IMR-90 (cell line): ENCODE measurements around the gene CERS1. TPM values are rescaled to one million over a fixed set of nuclear protein-coding genes. Genes with fewer than 3 reads are reported as not detected.

Source experiments
- ATAC-seq: fragments of 200-7000 bp; cut with Tn5 transposase; 2 replicates; pipeline ENCODE4 v1.9.1; 2020; ENCODE audit warnings: low read depth, mild to moderate bottlenecking, moderate library complexity
- BruUV-seq: library from RNA; stranded (reverse); fragments of 400-500 nt; replicated peaks from 2 replicates; lab custom pipeline; 2021; lab: Mats Ljungman, UMichigan
- CTCF ChIA-PET: fragments of 300-600 bp; formaldehyde crosslinking; extraction: SDS; loops from one replicate; lab custom pipeline; 2021; ENCODE audit warnings: antibody characterized with exemption; lab: Yijun Ruan, JAX
- POLR2A ChIA-PET: fragments of 300-600 bp; sonication (Branson Sonifier 250); formaldehyde crosslinking; loops from one replicate; lab custom pipeline; 2022; ENCODE audit warnings: antibody characterized with exemption; ENCODE audit not compliant: unreplicated experiment; lab: Charles Lee
- DNase-seq: peaks from one replicate; pipeline ENCODE4 v3.0.0; 2013
- H2AFZ ChIP-seq: replicated peaks from 2 replicates; pipeline ENCODE3; 2013; ENCODE audit warnings: low read length, mild to moderate bottlenecking; ENCODE audit not compliant: poor library complexity
- H2AK5ac ChIP-seq: 2 replicates; pipeline ENCODE4 v1.6.1; 2013; ENCODE audit warnings: low read depth, low read length, inconsistent platforms
- H2AK9ac ChIP-seq: replicated peaks from 2 replicates; pipeline ENCODE3; 2013; ENCODE audit warnings: mild to moderate bottlenecking, low read depth, low read length, moderate library complexity; ENCODE audit not compliant: poor library complexity
- H2BK120ac ChIP-seq: 2 replicates; pipeline ENCODE4 v1.6.1; 2013; ENCODE audit warnings: low read depth, low read length, inconsistent platforms
- H2BK15ac ChIP-seq: 3 replicates; pipeline ENCODE4 v1.6.1; 2013; ENCODE audit warnings: low read depth, low read length, inconsistent platforms
- H2BK20ac ChIP-seq: 2 replicates; pipeline ENCODE4 v1.6.1; 2013; ENCODE audit warnings: low read depth, mild to moderate bottlenecking, inconsistent platforms, low read length, moderate library complexity
- H2BK5ac ChIP-seq: 2 replicates; pipeline ENCODE4 v1.6.1; 2013; ENCODE audit warnings: mild to moderate bottlenecking, low read depth, low read length, inconsistent platforms; ENCODE audit not compliant: poor library complexity, severe bottlenecking
- H3K14ac ChIP-seq: replicated peaks from 2 replicates; pipeline ENCODE4 v1.6.1; 2013; ENCODE audit warnings: low read depth, low read length, inconsistent platforms
- H3K18ac ChIP-seq: 2 replicates; pipeline ENCODE4 v1.6.1; 2013; ENCODE audit warnings: low read depth, low read length, control low read depth
- H3K23ac ChIP-seq: 2 replicates; pipeline ENCODE4 v1.6.1; 2013; ENCODE audit warnings: low read depth, low read length, inconsistent platforms
- H3K27ac ChIP-seq: 2 replicates; pipeline ENCODE4 v1.5.1; 2013; ENCODE audit warnings: mild to moderate bottlenecking, control low read depth, low read length; ENCODE audit not compliant: insufficient read depth
- H3K27me3 ChIP-seq: 2 replicates; pipeline ENCODE4 v1.6.1; 2013; ENCODE audit warnings: low read length; ENCODE audit not compliant: control insufficient read depth, insufficient read depth
- H3K36me3 ChIP-seq: 2 replicates; pipeline ENCODE4 v1.6.1; 2013; ENCODE audit warnings: low read length, mixed read lengths; ENCODE audit not compliant: control insufficient read depth, insufficient read depth
- H3K4ac ChIP-seq: 2 replicates; pipeline ENCODE4 v1.6.1; 2013; ENCODE audit warnings: low read depth, low read length, inconsistent platforms
- H3K4me1 ChIP-seq: 2 replicates; pipeline ENCODE4 v1.6.1; 2013; ENCODE audit warnings: low read length, mixed read lengths; ENCODE audit not compliant: control insufficient read depth, insufficient read depth
- H3K4me2 ChIP-seq: 2 replicates; pipeline ENCODE4 v1.6.1; 2013; ENCODE audit warnings: low read depth, mild to moderate bottlenecking, control low read depth, low read length, moderate library complexity
- H3K4me3 ChIP-seq: 2 replicates; pipeline ENCODE4 v1.5.1; 2013; ENCODE audit warnings: low read depth, mild to moderate bottlenecking, control low read depth, low read length, moderate library complexity; ENCODE audit not compliant: insufficient read depth
- H3K56ac ChIP-seq: 2 replicates; pipeline ENCODE4 v1.6.1; 2013; ENCODE audit warnings: low read length, inconsistent platforms; ENCODE audit not compliant: insufficient read depth; ENCODE audit errors: extremely low read depth
- H3K79me1 ChIP-seq, 2 experiments: 2 replicates each; pipeline ENCODE4 v1.6.1; 2013; ENCODE audit warnings: low read length in 2 of 2, inconsistent platforms in 1 of 2, low read depth in 1 of 2
- H3K9ac ChIP-seq: 2 replicates; pipeline ENCODE4 v1.6.1; 2013; ENCODE audit warnings: low read depth, low read length, control low read depth
- H3K9me1 ChIP-seq: 2 replicates; pipeline ENCODE4 v1.6.1; 2013; ENCODE audit warnings: low read length, inconsistent platforms; ENCODE audit not compliant: insufficient read depth
- H3K9me3 ChIP-seq: 2 replicates; pipeline ENCODE4 v1.6.1; 2013; ENCODE audit warnings: low read length; ENCODE audit not compliant: control insufficient read depth, insufficient read depth
- H4K20me1 ChIP-seq: 2 replicates; pipeline ENCODE4 v1.6.1; 2013; ENCODE audit warnings: low read length, inconsistent platforms; ENCODE audit not compliant: insufficient read depth
- H4K5ac ChIP-seq: 2 replicates; pipeline ENCODE4 v1.6.1; 2013; ENCODE audit warnings: mild to moderate bottlenecking, low read depth, low read length, control low read depth
- H4K8ac ChIP-seq, 2 experiments: 2 replicates each; pipeline ENCODE4 v1.6.1; 2013; ENCODE audit warnings: low read depth in 2 of 2, low read length in 2 of 2, control low read depth in 1 of 2, inconsistent platforms in 1 of 2
- H4K91ac ChIP-seq: 2 replicates; pipeline ENCODE4 v1.6.1; 2013; ENCODE audit warnings: low read depth, low read length, inconsistent platforms; ENCODE audit not compliant: insufficient read depth
- BHLHE40 ChIP-seq: fragments of 150-350 bp; IDR thresholded peaks from 2 replicates; pipeline ENCODE4 v1.6.1; 2016; ENCODE audit warnings: mild to moderate bottlenecking, low read depth, low read length
- CEBPB ChIP-seq: IDR thresholded peaks from 2 replicates; pipeline ENCODE4 v1.6.1; 2012; ENCODE audit warnings: low read depth, low read length, improper control_type of control experiment
- CHD1 ChIP-seq: IDR thresholded peaks from 2 replicates; pipeline ENCODE4 v1.6.1; 2012; ENCODE audit warnings: low read depth, low read length, improper control_type of control experiment
- CTCF ChIP-seq: conservative IDR thresholded peaks from 2 replicates; pipeline ENCODE4 v1.5.1; 2012; ENCODE audit warnings: mild to moderate bottlenecking, low read depth, low read length, improper control_type of control experiment
- FOS ChIP-seq: fragments of 150-350 bp; IDR thresholded peaks from 2 replicates; pipeline ENCODE4 v1.6.1; 2016; ENCODE audit warnings: low read depth, low read length
- MAZ ChIP-seq: IDR thresholded peaks from 2 replicates; pipeline ENCODE4 v1.6.1; 2012; ENCODE audit warnings: low read depth, mild to moderate bottlenecking, low read length, improper control_type of control experiment, moderate library complexity, borderline replicate concordance
- MXI1 ChIP-seq: IDR thresholded peaks from 2 replicates; pipeline ENCODE4 v1.6.1; 2012; ENCODE audit warnings: low read depth, mild to moderate bottlenecking, low read length, moderate library complexity, borderline replicate concordance
- NFE2L2 ChIP-seq: fragments of 150-350 bp; IDR thresholded peaks from 2 replicates; pipeline ENCODE4 v1.6.1; 2016; ENCODE audit warnings: low read depth, mild to moderate bottlenecking, low read length
- POLR2A ChIP-seq: IDR thresholded peaks from 2 replicates; pipeline ENCODE4 v1.6.1; 2012; ENCODE audit warnings: mild to moderate bottlenecking, low read depth, low read length
- RAD21 ChIP-seq: IDR thresholded peaks from 2 replicates; pipeline ENCODE4 v1.6.1; 2012; ENCODE audit warnings: low read length, improper control_type of control experiment
- RCOR1 ChIP-seq: IDR thresholded peaks from 2 replicates; pipeline ENCODE4 v1.6.1; 2012; ENCODE audit warnings: mild to moderate bottlenecking, low read length, improper control_type of control experiment; ENCODE audit not compliant: insufficient replicate concordance
- RFX5 ChIP-seq: IDR thresholded peaks from 2 replicates; pipeline ENCODE4 v1.8.0; 2012; ENCODE audit warnings: low read depth, mild to moderate bottlenecking, low read length, moderate library complexity
- SMC3 ChIP-seq: fragments of 150-350 bp; IDR thresholded peaks from 2 replicates; pipeline ENCODE4 v1.6.1; 2016; ENCODE audit warnings: low read depth, mild to moderate bottlenecking, antibody characterized with exemption, low read length, moderate library complexity
- USF2 ChIP-seq: fragments of 150-350 bp; IDR thresholded peaks from 2 replicates; pipeline ENCODE4 v1.6.1; 2017; ENCODE audit warnings: mild to moderate bottlenecking, antibody characterized with exemption, low read length, low read depth
- WGBS, 2 experiments: methylation state at CpG; one replicate each; pipeline versions ENCODE4 v1.1.5 to v1.1.7; 2013; ENCODE audit warnings: missing lambda C conversion rate in 2 of 2; ENCODE audit not compliant: insufficient read length in 1 of 2; ENCODE audit errors: extremely low coverage in 2 of 2; 5-methylcytosine and 5-hydroxymethylcytosine counted together
- dilution Hi-C: fragments of 300-500 bp; cut with HindIII; formaldehyde crosslinking; loops from one replicate; pipeline ENCODE4 v1.14.3; 2018; ENCODE audit warnings: low sequenced_read_pairs; ENCODE audit not compliant: unreplicated experiment
- in situ Hi-C: fragments of 300-500 bp; cut with MboI; formaldehyde crosslinking; loops from 3 replicates; pipeline ENCODE4 v1.14.3; 2019; ENCODE audit warnings: low sequenced_read_pairs, inconsistent platforms, mixed read lengths
- intact Hi-C: fragments of 100-400 bp; cut with micrococcal nuclease; formaldehyde crosslinking; loops from 2 replicates; pipeline ENCODE4 v1.10.0; 2022
- polyA plus RNA-seq, 3 experiments: library from polyadenylated mRNA; depleted of rRNA; stranded (reverse); fragments of >200 nt; gene quantifications; 2 replicates each; pipeline ENCODE4 v1.2.3, GENCODE V29; 2012; ENCODE audit warnings: low replicate concordance in 1 of 3
- total RNA-seq: library from RNA; depleted of rRNA; stranded (reverse); fragments of >200 nt; gene quantifications from 2 replicates; pipeline ENCODE4 v1.2.3, GENCODE V29; 2012
- TF ChIP-seq, protein P1 (sequence below): fragments of 150-350 bp; IDR thresholded peaks from 2 replicates; pipeline ENCODE4 v1.6.1; 2016; ENCODE audit warnings: low read depth, mild to moderate bottlenecking, low read length, moderate library complexity, borderline replicate concordance

CERS1 gene
- total and polyA plus RNA-seq, 2 of the 4 experiments (the other 2 are of a cell fraction) = 0.90 to 4.3 TPM

GRCh38 chr19:18898607-18899408, 2.9 kb upstream of the CERS1 start:
- CTCF ChIA-PET = no interaction called here
- in situ Hi-C loops = no loop called here

More at GRCh38 chr19:18898607-18899408, 2.9 kb upstream of the CERS1 start:
- H3K9me3 ChIP-seq = no peaks in the 10 kb centered on the region
- BruUV-seq = no TSS peak
- no peak overlapping the region for H3K23ac ChIP-seq
- H4K91ac ChIP-seq = no peak overlapping the region
- H2AFZ ChIP-seq = no peak overlapping the region
- dilution Hi-C loops = no loop called here
- peaks cover 8% of the 10 kb centered on the region; the same call in 1 of the 2 replicates for H3K4me1 ChIP-seq
- no peak overlapping the region for H2BK5ac ChIP-seq
- peaks cover 33% of the 10 kb centered on the region for H3K36me3 ChIP-seq
- no peak overlapping the region for H3K56ac ChIP-seq
- no peak overlapping the region for H2BK120ac ChIP-seq
- H3K27ac ChIP-seq = no peak overlapping the region
- intact Hi-C loops = no loop called here
- no peak overlapping the region for H3K14ac ChIP-seq
- DNase-seq (no peak), ATAC-seq (no peak)
- no peak overlapping the region for H2BK20ac ChIP-seq
- no peak overlapping the region for H2AK9ac ChIP-seq
- H3K9ac ChIP-seq = no peak overlapping the region
- no peak overlapping the region for H3K18ac ChIP-seq
- H2AK5ac ChIP-seq = no peak overlapping the region
- no peak overlapping the region for H3K4me2 ChIP-seq
- H4K8ac ChIP-seq = no peak overlapping the region
- peaks cover 7% of the 10 kb centered on the region; the same call in 1 of the 2 replicates for H3K27me3 ChIP-seq
- POLR2A ChIA-PET = interaction anchor here (1.0 kb wide), 1 partner anchor 21 kb away, joined by 3 read pairs; the partner anchor contains the start of genes COPE and DDX49
- 88% methylated on average over 5 of the region's 18 CpGs; no CpG with 5 or more reads in 1 of the 2 experiments for WGBS, 2 experiments
- H3K9me1 ChIP-seq = no peaks in the 10 kb centered on the region
- no peak overlapping the region for H2BK15ac ChIP-seq
- TF ChIP-seq RFX5 = no peak
- TF ChIP-seq CHD1 = no peak
- TF ChIP-seq CEBPB = no peak
- no peak for TF ChIP-seq RAD21
- no peak for TF ChIP-seq FOS
- no peak for TF ChIP-seq POLR2A
- TF ChIP-seq CTCF = no peak
- no peak for TF ChIP-seq MAZ
- TF ChIP-seq USF2 = no peak
- no peak for TF ChIP-seq NFE2L2
- no peak for TF ChIP-seq MXI1
- TF ChIP-seq RCOR1 = no peak
- no peak for TF ChIP-seq BHLHE40
- TF ChIP-seq, protein P1, sequence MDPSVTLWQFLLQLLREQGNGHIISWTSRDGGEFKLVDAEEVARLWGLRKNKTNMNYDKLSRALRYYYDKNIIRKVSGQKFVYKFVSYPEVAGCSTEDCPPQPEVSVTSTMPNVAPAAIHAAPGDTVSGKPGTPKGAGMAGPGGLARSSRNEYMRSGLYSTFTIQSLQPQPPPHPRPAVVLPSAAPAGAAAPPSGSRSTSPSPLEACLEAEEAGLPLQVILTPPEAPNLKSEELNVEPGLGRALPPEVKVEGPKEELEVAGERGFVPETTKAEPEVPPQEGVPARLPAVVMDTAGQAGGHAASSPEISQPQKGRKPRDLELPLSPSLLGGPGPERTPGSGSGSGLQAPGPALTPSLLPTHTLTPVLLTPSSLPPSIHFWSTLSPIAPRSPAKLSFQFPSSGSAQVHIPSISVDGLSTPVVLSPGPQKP = no peak
- TF ChIP-seq SMC3 = no peak
- H4K20me1 ChIP-seq = peaks cover 28% of the 10 kb centered on the region
- H3K79me1 ChIP-seq = peaks cover 0 to 3% of the 10 kb centered on the region in 2 experiments; a peak in 1 of 4 replicates
- H4K5ac ChIP-seq = no peak overlapping the region
- H3K4me3 ChIP-seq = no peak overlapping the region
- no peak overlapping the region for H3K4ac ChIP-seq
